NCI-H748 treated with DMSO at 0.1 percent for 48 hours (cell line): Measurements from ENCODE around the gene TBC1D17.

Source experiments
- DNase-seq: peaks from one replicate; lab custom pipeline; 2025; lab: John Stamatoyannopoulos, UW

TBC1D17 gene

DNA sequence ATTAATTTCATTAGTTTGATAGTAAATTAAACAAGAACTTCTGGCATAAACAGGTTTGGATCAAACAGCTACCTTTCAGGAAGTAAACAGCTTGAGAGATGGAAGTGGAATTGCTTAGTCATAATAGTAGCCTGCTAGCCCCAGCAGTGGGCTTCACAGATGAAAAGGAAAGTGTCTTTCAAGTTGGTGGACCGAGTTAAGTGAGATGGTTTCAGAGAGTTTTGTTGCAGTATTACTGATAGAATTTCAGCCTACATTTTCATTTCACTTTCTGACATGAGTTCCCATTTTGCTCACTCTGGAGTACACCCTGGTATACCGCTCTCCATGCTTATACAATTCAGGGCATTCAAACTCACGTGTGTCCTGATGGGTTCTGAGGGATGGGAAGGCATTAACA is 28.6 kb upstream of the TBC1D17 start:
- no peak for DNase-seq

DNA sequence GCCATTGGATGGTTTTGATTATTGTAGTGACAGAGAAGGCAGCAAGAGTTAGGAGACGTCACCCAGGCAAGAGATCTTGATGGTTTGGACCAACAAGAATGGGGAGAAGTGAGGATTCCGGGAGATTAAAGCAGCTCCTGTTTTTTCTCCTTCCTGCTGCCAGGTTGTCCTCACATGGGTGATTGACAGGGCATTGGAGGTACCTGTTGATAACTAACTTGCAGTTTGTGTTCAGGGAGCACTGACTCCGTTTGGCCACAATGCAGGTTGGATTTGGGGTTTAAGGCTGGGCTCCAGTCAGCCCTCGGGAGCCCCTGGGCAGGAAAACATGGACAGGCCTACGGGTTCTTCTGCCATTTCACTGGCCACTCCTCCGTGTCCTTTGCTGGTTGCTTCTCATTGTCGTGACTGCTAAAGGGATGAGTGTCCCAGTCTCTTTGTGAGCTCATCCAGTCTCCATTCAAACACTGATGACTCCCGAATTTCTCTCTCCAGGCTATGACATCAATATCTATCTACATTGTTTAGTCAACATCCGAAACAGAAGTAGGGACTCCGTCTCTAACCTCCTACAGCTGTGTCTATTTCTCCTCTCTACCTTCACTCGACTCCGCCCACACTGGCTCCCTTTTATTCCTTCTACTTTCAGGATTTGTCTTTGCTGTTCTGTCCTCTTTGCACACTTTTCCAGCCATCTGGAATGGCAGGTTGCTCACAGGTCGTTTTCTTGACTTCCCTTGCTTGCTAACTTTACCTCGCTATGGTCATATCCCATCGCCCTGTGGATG is 27.9 kb upstream of the TBC1D17 start:
- DNase-seq: no peak

DNA sequence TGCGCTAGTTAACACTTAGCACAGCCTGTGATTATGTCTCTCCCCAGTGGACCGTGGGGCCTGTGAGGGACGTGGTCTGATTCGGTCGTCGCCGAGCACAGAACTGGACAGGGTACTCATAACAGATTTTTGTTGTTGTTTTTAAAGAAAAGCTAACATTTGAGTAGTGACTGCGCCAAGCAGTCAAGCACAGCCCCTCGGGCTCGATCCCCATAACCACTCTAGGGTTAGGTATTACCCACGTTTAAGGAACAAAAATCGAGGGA is 27.3 kb upstream of the TBC1D17 start:
- no peak for DNase-seq

DNA sequence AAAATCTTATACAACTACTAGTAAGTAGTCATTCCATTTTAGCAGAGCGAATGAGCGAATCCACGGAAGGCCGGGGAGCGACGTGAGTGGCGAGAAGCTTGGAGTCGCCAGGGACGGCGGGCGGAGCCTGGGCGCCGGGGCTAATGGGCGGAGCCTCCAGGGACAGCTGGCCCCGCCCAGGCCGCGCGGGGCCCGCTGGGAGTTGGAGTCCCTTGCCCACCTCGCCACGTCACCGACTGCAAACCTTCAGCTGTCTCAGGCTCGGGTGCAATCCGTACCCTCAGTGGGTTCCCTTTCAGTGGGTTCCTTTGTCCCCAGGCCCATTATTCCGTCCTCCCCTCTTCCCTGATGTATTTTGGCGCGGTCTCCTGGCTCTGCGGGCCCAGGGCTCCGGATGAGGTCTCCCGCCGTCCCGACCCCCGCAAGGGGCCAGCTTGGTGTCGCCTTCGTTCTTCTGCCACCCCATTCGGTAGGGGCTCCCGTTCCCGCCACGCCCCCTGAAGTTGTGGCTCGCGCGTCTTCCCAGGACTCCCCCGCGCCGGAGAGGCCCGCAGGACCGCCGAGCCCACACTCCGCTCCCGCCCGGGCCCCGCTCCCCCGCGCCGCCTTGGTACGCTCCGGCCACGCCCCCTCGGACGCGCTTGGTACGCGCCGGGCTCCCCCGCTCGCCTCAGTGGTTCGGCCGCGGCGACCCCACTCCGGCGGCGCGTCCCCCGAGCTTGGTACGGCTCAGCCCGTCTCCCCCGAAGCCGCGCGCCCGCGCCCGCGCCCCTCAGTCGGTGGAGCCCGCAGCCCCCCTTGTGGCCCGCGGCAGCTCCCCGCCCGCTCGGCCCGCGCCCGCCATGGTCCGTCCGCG is 26.8 kb upstream of the TBC1D17 start, which contains the start of gene PTOV1:
PTOV1 (plus strand) TSS at position 673 of the 856 bp plus-strand sequence.
- peak; percentile 92 for DNase-seq

DNA sequence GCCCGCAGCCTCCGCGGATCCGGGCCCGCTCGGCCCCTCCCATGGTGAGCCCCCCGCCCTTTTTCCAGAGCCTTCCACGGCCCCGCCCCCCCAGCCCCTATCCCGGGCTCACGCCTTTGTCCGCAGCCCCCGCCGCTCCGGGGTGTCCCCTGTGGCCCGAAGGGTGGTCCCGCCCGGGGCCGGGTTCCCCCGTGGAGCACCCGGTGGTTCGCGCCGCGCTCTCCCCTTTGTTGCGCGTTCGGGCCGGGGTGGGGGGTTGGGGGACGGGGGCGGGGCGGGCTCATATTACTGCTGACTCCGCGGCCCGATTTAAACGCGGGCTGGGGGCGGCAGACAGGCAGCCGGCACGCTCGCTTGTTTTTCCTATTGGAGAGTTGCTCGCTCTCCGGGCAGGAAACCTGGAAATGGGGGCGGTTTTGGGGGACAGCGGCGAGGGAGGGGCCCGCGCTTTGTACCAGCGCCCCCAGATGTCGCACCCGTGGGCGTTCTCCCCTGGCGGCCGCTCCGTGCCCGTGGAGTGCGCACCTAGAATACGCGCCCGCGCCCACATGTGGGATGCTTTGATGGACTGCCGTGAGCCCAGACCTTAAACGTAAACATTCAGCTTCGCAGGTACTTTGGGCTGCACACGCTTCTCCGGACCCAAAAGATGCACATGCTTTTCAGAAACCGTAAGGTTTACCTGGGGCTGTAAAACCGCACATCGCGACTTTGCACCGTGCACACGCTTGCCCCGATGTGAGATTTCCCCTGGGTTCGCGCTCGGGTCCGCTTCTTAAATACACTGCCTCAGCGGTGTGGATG is 25.8 kb upstream of the TBC1D17 start:
- peak; percentile 33 for DNase-seq

DNA sequence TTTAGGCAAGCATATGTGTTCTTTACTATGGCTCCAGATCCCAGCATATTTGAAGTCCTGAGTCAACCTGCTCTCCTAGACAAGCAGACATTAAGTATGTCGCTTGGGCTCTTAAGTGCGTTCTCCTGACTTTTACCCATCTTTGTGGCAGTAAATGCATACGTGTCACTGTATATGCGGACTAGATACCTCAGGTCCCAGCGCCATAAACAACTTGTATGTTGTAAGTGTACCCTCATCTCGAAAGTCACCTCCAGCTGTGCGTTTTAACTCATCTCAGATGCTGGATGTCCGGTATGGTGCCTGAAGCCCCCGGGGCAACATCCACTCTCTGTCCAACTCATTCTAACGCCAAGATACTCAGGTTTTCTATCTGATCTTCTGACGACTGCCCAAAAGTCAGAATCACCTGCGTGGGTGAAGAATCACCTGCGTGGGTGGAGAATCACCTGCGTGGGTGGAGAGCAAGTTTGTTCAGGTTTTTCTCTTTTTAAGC is 24.8 kb upstream of the TBC1D17 start:
- no peak for DNase-seq

DNA sequence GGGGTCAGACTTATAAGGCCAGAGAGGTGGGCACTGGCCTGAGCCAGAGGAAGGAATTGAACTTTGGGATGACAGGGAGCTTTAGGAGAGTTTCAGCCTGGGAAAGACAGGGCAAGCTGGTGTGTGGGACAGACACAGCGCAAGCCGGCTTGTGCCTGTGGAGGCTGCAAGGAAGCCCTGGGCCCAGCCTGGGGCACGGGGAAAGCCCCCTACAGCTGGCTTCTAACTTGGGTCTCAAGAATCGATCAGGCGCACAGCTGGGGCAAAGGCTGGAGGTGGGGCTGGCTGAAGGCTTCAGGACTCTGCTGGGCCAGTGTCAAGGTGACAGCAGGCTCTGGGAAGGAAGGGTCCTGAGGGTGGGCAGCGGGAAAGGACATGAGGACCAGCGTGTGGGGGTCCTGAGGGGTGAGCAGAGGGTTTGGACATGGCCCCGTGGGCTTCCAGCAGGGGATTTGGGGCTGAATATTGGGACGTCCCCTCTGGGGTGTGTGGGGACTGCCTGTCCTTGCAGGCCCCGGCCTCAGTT is 23.6 kb upstream of the TBC1D17 start:
- no peak for DNase-seq

DNA sequence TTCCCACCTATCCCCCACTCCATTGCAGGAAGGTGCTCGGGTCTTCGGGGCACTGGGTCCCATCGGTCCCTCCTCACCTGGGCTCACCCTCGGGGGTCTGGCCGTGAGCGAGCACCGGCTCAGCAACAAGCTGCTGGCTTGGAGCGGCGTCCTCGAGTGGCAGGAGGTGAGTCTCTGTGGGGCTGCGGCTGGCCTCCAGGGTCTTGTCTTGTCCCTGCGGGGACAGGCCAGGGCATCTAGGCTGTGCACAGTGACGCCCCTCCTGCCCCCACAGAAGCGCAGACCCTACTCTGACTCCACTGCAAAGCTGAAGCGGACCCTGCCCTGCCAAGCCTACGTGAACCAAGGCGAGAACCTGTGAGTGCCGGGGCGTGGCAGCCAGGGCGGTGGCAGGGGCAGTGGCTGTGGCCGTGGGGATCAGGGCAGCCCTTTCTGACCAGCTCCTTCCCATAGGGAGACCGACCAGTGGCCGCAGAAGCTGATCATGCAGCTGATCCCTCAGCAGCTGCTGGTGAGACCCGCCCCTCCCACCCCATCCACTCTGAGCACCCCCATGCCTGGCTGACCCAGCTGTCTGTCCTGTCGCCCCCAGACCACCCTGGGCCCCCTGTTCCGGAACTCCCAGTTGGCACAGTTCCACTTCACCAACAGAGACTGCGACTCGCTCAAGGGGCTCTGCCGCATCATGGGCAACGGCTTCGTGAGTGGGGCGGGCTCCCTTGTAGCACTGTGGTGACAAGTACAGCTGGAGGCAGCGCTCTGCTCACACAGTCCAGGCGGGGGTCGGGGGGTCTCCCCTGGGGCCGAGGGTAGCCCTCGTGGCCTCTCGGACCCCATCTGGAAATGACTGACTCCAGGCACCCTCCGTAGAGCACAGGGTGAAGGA is 22.9 kb upstream of the TBC1D17 start:
- DNase-seq: no peak

DNA sequence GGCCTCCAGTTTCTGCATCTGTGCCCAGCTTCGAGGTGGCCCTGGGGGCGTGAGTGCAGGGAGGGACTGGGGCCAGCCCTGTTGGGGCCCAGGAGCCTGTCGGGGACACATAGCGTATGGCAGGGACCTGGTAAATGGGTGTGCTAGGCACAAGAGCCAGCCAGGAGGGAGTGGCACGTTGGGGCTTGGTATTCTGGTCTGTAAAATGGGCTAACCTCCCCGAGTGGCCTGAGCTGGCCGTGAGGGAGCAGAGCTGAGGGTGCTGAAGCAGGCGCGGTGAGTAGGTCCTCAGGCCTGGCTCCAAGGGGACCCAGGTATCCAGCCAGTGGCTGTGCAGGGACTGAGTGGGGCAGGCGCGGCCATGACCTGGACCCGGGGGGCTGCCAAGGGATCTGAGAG is 22.2 kb upstream of the TBC1D17 start:
- DNase-seq: no peak

DNA sequence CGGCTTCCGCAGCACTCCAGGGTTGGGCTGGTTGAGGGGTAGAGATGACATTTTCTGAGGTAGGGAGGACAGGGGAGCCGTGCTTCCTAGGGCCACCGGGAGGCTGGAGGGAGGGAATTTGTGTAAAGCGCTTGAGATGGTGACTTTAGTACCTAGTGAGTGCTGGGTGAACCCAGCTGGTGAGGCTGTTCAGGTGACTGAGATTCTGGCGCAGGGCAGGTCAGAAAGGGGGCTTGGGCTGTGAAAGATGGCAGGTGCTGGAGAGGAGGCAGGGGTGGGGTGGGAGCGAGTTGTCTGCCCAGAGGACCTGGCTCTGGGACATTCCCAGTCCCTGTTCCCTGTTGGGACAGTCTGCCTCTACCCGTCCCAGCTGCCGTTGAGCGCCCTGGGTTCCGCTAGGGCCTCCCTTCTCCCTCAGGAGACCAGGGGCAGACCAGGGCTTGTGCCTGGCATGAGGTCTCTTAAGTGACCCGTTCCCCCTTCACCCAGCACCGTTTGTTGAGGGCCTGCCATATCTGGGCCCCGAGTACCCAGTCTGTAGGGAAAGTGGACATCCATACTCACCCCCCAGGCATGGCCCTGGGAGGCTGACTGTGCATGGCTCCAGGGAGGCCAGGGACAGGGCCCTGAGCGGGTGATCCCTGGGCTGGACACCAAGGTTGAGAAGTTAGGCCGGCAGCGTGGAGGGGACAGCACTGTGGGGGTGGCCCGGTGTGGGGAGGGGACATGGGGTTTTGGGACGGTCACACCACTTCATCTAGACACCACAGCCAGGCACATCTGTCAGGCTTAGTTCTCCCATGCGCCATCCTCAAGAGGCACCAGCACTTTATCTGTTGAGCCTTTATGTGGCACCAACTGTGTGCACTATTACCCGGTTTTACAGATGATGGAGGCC is 21.6 kb upstream of the TBC1D17 start:
- no peak for DNase-seq

DNA sequence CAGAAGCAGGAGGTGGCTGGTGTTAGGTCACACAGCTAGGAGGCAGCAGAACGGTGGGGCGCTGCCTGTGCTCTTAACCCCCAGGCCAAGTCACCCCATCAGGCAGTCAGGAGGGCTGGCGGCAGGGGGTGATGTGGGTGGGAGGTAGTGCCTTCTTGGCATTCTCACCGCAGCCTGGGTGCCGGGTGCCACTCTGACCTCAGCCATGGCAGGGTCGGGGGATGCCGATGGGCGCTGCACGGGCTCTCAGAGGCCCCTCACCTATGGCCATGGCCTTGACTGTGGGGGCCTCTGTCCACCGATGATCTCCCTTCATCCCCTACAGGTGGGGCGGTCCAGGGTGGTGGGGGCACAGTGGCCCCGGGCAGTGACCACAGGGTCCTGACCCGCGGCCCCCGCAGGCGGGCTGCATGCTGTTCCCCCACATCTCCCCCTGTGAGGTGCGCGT is 20.9 kb upstream of the TBC1D17 start:
- DNase-seq: no peak

DNA sequence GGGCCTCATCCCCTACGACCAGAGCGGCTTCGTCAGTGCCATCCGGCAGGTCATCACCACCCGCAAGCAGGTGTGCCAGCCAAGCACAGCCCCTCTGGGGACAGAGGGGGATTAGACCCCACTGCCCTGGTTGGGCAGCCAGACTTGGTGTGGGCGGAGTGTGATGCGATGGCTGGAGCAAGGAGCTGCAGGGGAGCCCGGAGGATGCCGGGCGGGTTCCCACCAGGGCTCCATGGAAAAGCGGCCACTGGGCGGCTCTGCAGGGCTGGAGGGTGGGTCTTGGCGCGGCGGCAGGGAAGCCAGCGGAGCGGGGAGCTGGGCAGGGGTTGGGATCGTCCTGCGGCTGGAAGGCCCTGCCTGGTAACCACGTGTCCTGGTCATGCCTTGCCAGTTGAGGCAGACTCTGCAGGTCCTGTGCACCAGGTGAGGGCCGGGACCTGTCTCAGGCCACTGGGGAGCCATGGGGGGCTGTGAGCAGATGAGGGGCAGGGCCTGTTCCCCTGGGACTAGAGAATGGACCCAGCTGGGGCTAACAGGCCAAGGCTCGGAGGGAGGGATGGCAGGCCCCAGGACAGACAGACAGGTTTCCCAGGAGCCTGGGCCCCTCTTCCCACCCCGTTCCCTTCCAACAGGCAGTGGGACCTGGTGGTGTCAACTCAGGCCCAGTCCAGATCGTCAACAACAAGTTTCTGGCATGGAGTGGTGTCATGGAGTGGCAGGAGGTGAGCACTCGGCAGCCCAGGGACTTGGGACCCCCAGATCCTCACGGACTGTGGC is 20.3 kb upstream of the TBC1D17 start:
- no peak for DNase-seq

DNA sequence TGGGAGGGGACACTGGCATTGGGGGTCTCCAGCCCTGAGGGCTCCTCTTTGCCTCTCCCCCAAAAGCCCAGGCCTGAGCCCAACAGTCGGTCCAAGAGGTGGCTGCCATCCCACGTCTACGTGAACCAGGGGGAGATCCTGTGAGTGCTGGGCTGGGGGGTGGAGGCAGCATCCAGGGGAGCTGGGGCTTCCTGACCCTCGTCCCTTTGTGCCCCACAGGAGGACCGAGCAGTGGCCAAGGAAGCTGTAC is 19.7 kb upstream of the TBC1D17 start:
- no peak for DNase-seq

DNA sequence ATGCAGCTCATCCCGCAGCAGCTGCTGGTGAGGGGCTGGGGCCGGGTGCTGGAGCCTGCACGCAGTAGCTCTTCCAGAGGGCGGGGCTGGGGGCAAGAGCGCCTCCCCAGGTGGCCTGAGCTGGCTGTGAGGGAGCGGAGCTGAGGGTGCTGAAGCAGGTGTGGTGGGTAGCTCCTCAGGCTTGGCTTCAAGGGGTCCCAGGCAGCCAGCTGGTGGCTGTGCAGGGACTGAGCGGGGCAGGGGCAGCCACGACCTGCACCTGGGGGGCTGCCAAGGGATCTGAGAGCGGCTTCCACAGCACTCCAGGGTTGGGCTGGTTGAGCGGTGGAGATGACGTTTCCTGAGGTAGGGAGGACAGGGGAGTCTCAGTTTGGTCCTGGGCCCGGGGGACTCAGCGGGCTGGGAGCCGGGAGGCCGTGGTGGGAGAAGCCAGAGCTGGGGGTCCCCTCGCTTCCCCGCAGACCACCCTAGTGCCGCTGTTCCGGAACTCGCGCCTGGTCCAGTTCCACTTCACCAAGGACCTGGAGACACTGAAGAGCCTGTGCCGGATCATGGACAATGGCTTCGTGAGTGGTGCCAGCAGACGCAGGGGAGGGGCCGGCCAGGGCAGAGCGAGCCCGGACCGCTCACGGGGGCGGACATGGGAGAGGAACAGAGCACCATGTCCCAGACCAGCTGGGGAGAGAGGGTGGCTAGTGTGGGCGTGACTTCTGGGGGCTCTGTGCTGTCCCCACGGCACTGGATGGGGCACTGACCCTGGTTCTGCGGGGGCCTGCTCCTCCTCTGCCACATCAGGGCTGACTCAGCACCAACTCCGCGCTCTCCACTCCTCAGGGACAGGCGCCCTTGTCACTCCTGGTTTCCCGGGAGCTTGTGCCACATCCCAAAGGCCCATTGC is 19.2 kb upstream of the TBC1D17 start:
- no peak for DNase-seq

DNA sequence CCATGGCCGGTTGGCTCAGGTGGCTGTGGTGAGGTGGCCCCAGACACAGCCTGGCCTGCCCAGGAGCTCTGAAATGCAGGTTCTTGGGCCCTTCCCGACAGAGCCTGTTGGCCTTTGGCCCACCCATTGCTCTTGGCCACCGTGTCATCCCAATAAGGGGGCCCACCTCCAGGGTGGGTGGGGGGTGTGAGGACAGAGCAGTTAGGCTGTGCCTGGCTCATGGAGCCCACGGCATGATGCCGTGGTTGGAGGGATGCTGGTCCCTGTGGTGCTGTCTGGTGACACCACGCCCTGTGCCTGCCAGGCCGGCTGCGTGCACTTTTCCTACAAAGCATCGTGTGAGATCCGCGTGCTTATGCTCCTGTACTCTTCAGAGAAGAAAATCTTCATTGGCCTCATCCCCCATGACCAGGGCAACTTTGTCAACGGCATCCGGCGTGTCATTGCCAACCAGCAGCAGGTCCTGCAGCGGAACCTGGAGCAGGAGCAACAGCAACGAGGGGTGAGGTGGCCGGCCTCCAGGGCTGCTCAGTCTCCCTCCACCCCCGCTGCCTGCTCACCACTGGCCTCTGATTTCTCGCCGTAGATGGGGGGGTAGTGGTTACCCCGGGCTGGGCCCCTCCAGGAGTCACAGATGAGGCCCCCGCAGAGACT is 17.7 kb upstream of the TBC1D17 start:
- no peak for DNase-seq

DNA sequence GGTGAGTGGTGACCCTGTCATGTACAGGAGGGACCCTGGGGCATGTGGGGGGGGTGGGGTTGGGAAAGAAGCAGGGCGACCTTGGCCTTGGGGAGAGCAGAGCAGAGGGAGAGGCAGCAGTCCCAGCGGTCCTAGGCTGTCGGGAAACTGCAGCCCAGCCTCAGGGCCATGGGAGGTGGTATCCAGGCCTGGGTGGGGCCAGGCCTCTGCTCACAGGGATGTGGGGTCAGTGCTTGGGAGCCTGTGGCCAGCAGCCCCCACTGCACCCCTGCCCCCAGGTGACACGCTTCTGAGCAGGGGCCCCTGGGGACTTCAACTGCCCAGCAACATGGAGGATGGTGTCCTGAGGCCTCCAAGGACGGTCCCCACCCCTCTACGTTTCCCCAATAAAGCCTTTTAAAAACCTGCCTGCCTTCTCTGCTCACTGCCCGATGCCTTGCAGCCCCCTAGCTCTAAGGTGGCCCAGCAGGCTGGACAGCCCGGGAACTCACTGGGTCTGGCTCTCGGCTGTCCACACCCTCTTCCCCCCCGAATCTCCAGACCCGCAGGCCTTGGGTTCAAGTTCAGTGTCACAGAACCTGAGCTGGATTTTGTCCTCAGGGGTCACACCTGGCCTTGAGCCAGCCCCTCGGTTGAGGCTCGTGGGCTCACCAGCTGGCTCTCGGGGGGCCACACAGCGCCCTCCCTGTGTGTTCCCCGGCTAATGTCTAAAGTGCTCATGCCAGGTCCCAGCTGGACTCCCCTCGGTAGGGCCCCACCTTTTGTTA is 17.0 kb upstream of the TBC1D17 start:
- no peak for DNase-seq

DNA sequence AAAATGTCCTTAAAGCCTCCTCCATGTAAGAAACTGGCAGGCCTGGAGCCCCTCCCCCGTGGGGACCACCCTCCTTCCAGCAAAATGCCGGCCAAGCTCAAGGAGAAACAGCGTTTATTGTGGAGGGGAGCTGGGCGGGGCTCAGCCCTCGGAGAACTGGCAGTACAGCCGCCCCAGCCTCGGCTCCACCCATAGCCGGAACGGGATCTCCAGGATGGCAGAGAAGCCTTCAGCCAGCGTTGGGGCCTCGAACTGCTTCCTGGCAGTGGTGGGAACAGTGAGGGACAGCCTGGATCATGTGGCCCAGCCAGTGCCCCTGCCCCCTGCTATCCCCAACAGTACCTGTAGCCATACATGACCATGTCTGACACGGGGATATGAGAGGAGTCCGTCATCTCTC is 16.4 kb upstream of the TBC1D17 start:
- DNase-seq: no peak
